ENCODE data around the gene NGLY1.

Gene NGLY1

DNA sequence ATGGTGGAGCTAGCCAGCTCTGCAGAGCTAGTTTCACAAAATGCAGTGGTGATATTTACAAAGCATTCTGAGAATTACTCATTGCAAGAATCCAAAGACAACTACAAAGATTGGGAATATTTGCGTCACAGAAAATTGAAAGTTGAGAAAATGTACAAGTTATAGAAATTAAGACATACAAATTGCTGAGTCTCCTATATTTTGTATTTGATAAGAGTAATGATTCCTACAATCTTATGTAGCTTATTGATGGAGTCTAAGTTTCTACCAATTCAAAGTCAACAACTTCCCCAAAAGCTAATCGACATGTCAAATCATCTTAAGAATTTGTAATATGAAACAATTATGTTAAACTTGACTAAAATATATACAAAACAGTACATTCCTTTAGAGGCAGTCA lies 72.2 kb downstream of the NGLY1 start:
- no peak for DNase-seq (ENCODE audit: low read depth in 2 of 2)

- DNase-seq (ENCODE audit: low read depth in 2 of 2) = no peak
Observed at GRCh38 chr3:25708036-25708435, 75.2 kb downstream of the NGLY1 start.

DNA sequence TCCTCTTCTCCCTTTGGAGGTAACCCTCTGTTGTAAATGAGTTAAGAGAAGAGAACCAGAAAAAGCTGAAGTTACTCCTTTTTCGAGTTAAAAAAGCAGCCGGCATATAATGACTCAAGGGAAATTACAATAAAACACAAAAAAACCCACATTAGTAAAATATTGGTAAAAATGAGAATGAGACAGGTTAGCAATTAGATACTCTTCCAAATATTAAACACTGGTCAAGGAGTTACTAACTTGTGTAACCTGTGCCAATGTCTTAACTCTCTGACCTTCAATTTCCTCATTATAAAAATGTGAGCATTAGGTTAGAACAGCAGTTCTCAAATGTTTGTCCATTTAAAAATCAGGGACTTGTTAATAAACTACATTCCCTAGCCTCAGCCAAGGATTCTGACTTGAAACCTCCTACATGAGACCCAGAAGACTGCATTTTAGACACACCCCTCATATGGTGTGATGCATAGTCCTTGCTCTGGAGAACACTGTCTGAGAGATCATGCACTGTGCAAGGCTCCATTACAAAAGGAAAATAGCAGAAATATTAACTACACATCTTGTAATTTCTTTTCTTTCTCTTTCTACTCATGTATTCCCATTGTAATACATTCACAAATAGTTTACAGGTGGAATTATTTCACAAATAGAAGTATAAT lies 75.8 kb downstream of the NGLY1 start:
- no peak for DNase-seq (ENCODE audit: low read depth in 2 of 2)

DNA sequence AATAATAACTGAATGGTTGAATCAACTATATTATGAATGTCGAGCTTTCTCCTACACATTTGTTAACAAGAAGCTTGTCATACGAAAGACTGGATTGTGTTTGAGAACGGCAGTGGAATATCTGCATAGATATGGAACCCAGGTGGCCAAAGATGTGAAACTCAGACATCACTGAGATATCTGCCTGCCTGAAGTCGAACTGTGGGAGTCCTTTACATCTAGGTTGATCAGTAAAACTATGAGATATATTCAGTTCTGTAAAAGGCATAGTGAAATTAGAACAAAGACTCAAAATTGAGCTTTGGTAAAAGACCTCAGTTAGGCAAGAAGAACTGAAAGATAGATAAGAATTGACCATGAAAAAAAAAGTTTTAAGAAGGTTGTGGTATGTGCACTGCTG lies 77.0 kb downstream of the NGLY1 start:
- no peak for DNase-seq (ENCODE audit: low read depth in 2 of 2)

DNA sequence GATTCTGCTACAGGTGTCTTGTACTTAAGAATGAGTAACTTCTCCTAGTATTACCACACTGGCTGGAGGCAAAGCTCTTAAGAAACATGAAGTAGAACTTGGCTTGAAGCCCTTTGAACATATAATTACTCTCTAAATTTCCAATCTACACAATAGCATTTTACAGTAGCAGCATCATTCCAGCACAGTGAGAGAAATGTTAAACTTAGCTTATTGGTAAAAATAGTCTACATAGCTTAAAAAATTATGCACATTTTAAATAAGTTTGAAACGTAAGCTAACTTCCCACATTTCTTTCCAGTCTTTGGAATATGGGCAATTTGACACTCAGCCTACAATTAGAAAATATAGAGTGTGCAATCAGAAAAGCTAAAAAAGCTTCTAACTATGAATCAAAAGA lies 85.7 kb downstream of the NGLY1 start:
- no peak for DNase-seq (ENCODE audit: low read depth in 2 of 2)

GRCh38 chr3:25695731-25696420 lies 87.4 kb downstream of the NGLY1 start:
- DNase-seq (ENCODE audit: low read depth in 2 of 2) = no peak

DNA sequence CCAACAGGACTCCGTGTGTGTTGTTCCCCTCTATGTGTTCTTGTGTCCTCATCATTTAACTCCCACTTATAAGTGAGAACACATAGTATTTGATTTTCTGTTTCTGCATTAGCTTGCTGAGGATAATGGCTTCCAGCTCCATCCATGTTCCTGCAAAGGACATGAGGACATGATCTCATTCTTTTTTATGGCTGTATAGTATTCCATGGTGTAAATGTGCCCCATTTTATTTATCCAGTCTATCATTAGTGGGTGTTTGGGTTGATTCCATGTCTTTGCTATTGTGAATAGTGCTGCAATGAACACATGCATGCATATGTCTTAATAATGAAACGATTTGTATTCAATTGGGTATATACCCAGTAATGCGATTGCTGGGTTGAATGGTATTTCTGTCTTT lies 90.0 kb downstream of the NGLY1 start:
- no peak for DNase-seq (ENCODE audit: low read depth in 2 of 2)

DNA sequence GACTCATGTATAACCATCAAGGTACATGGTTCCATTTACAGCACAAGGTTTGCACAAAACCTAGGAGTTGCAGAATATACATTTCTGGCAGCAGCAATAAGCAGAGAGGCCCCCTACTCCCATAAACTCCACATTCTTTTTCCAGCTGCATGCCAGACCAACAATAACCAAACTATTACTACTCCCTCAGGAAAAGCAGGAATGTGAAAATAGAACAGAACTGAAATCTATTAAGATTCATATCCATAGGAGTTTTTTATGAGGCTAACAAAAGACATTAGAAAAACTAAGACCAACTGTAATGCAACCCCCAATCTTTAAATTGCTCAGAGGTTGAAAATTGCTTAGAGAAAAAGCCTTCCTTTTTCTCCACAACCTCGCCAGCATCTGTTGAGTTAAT lies 90.9 kb downstream of the NGLY1 start:
- no peak for DNase-seq (ENCODE audit: low read depth in 2 of 2)

- DNase-seq (ENCODE audit: low read depth in 2 of 2) = no peak
Observed at GRCh38 chr3:25690768-25691533, 92.3 kb downstream of the NGLY1 start.

- DNase-seq (ENCODE audit: low read depth in 2 of 2) = no peak
Observed at GRCh38 chr3:25689226-25689625, 94.0 kb downstream of the NGLY1 start.

DNA sequence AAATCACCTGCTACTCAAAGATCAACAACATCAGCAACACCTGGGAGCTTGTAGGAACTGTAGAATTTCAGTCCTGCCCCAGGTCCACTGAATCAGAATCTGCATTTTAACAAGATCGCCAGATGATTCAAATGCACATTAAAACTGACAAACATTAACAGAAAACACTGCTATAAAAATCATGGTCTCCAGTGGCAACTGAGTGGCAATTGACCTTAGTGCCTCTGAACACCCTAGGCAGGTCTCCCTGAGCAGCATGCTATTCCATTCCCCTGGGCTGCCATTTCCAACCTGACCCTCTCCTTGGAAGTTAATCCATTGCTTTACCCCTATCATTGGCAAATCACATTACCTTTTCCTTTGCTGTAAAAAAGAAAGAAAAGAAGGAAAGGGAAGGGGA lies 95.5 kb downstream of the NGLY1 start:
- DNase-seq (ENCODE audit: low read depth in 2 of 2) = no peak

DNA sequence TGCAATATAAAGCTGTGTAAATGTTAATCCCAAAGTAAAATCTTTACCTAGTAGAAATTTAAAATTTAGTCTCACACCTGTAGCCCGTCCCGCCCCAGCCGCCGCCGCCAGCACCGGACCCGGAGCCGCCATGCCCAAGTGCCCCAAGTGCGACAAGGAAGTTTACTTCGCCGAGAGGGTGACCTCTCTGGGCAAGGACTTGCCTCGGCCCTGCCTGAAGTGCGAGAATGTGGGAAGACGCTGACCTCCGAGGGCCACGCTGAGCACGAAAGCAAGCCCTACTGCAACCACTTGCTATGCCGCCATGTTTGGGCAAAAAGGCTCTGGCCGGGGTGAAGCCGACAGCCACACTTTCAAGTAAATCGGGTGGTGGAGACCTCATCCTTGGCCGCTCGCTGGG lies 96.5 kb downstream of the NGLY1 start:
- no peak for DNase-seq (ENCODE audit: low read depth in 2 of 2)

- no peak for DNase-seq (ENCODE audit: low read depth in 2 of 2)
Observed at GRCh38 chr3:25683882-25684281, 99.4 kb downstream of the NGLY1 start.

DNA sequence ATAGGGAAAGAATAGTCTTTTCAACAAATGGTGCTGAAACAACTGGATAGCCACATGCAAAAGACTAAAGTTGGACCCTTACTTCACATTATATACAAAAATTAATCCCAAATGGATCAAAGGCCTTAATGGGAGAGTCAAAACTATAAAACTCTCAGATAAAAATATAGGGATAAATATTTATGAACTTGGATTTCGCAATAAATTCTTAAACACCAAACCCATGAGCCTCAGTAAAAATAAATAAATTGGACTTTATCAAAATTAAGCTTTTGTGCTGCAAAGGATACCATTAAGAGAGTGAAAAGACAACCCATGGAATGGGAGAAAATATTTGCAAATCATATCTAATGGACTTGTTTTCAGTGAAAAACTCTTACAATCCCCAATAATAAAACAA lies 99.8 kb downstream of the NGLY1 start:
- DNase-seq (ENCODE audit: low read depth in 2 of 2) = no peak

- no peak for DNase-seq (ENCODE audit: low read depth in 2 of 2)
Observed at GRCh38 chr3:25679642-25680302, 103.5 kb downstream of the NGLY1 start.

GRCh38 chr3:25679166-25679565 lies 104.1 kb downstream of the NGLY1 start:
- no peak for DNase-seq (ENCODE audit: low read depth in 2 of 2)

- DNase-seq (ENCODE audit: low read depth in 2 of 2) = no peak
Observed at GRCh38 chr3:25678581-25678980, 104.7 kb downstream of the NGLY1 start.

DNA sequence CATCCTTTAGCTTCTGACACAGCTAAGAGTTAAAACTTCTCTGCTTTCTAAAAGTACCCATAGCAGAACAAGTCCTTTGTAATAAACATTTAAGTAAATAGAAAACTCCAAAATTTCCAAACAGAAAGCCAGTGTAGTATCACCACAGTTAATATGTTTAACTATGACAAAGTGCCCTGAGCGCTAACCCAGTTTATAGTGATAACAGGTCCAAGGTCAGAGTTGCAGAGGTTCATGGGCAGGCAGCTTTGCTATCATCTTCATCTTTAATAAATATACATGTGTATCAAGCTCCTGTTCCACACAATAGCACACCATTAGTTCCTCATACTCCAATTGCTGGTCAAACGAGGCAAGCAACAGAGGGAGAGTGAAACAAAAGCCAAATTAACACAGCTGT lies 106.1 kb downstream of the NGLY1 start:
- no peak for DNase-seq (ENCODE audit: low read depth in 2 of 2)

DNA sequence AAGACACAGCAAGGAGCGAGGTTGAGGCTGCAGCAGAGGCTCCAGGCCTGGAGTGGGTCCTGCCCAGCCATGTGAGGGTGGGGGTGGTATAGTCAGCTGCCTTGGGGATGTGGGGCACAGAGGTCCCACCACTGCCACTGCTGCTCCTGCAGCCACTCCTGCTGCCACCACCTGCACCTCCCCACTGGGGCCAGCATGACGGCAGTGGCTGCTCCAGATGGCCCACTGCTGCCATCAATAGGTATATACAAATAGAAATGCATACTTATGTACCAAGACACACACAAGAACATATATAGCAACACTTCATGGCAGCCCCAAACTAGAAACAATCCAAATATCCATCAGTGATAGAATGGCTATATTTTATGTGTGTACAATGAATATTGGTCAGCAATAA lies 108.6 kb downstream of the NGLY1 start:
- no peak for DNase-seq (ENCODE audit: low read depth in 2 of 2)

DNA sequence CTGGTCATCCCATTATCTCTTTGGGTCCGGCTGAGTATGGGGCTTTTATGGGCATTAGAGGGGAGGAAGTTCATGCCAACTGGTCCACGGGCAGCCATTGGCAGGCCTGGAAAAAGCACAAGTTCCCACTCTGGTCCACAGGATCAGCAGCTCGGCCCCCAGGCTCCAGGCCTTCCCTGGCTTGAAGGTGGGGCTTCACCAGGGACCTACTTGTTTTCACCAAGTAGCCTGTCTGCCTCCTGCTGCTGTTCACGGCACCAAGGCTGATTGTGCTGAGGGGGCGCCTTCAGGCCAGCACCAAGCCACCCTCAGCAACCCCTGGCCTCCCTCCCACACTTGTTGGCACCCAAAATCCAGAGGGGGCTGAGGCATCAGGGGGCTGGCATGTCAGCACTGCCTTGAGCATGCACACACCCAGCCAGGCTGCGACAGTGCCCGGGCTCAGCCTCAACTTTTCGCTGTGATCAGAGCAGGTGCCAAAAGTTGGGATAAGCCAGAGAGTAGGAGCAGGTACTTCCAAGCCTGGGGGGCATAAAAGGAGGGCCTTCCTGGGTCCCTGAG lies 109.4 kb downstream of the NGLY1 start:
- no peak for DNase-seq (ENCODE audit: low read depth in 2 of 2)
